CD4-positive, alpha-beta T cell (primary cell): ENCODE data around the gene KCNQ1. TPM values are rescaled to one million over a fixed set of nuclear protein-coding genes. Genes with fewer than 3 reads are reported as not detected.

Experiments
- ATAC-seq: fragments of 200-7000 bp; cut with Tn5 transposase; one replicate; pipeline ENCODE4 v1.10.0; 2022; ENCODE audit warnings: mild to moderate bottlenecking; ENCODE audit not compliant: poor library complexity
- CTCF ChIA-PET: fragments of 350-600 bp; sonication (Branson Sonifier 250); formaldehyde crosslinking; loops from one replicate; lab custom pipeline; 2021; ENCODE audit warnings: antibody characterized with exemption, inconsistent platforms; lab: Charles Lee
- POLR2A ChIA-PET: fragments of 350-600 bp; sonication (Branson Sonifier 250); formaldehyde crosslinking; loops from one replicate; lab custom pipeline; 2021; ENCODE audit warnings: antibody characterized with exemption, inconsistent platforms; lab: Charles Lee
- DNase-seq, 14 experiments: peaks; one replicate each; pipeline ENCODE4 v3.0.0-alpha.2; 2013 to 2020; ENCODE audit warnings: mixed read lengths in 2 of 14
- H3K27ac ChIP-seq, 2 donors: one replicate each; pipeline versions ENCODE4 v1.5.1 to v1.7.0; 2013; ENCODE audit warnings: low read length in 2 of 2, low read depth in 1 of 2, mild to moderate bottlenecking in 1 of 2
- H3K27me3 ChIP-seq, 2 experiments: 1 replicate in 1 of 2; 2 replicates in 1 of 2; pipeline versions ENCODE4 v1.6.1 to v1.7.0; 2013; ENCODE audit warnings: low read length in 2 of 2, control low read depth in 1 of 2, mild to moderate bottlenecking in 1 of 2, moderate library complexity in 1 of 2; ENCODE audit not compliant: insufficient read depth in 2 of 2, control insufficient read depth in 1 of 2
- H3K36me3 ChIP-seq: one replicate; pipeline ENCODE4 v1.6.1; 2013; ENCODE audit warnings: low read length, control low read depth; ENCODE audit not compliant: insufficient read depth
- H3K4me1 ChIP-seq: one replicate; pipeline ENCODE4 v1.6.1; 2013; ENCODE audit warnings: low read length, control low read depth; ENCODE audit not compliant: insufficient read depth
- H3K4me3 ChIP-seq: one replicate; pipeline ENCODE4 v1.5.1; 2013; ENCODE audit warnings: mild to moderate bottlenecking, low read length, moderate library complexity
- H3K9me3 ChIP-seq, 2 experiments: 1 replicate in 1 of 2; 2 replicates in 1 of 2; pipeline versions ENCODE4 v1.6.1 to v1.7.0; 2013; ENCODE audit warnings: low read length in 2 of 2, mild to moderate bottlenecking in 2 of 2, control low read depth in 1 of 2, moderate library complexity in 1 of 2; ENCODE audit not compliant: control insufficient read depth in 1 of 2, insufficient read depth in 1 of 2
- H3K27ac Mint-ChIP-seq: one replicate; pipeline ENCODE4 v1.8.0; 2020; ENCODE audit warnings: mixed read lengths
- H3K27me3 Mint-ChIP-seq: one replicate; pipeline ENCODE4 v1.8.0; 2021; ENCODE audit warnings: mixed read lengths
- H3K36me3 Mint-ChIP-seq: one replicate; pipeline ENCODE4 v1.8.0; 2021; ENCODE audit warnings: low read depth, mixed read lengths
- H3K4me1 Mint-ChIP-seq: one replicate; pipeline ENCODE4 v1.8.0; 2021; ENCODE audit warnings: low read depth, mixed read lengths
- H3K4me3 Mint-ChIP-seq: one replicate; pipeline ENCODE4 v1.8.0; 2020; ENCODE audit warnings: mild to moderate bottlenecking, mixed read lengths
- H3K9me3 Mint-ChIP-seq: one replicate; pipeline ENCODE4 v1.8.0; 2020; ENCODE audit warnings: mixed read lengths
- intact Hi-C, 2 experiments: fragments of 100-400 bp; cut with DNase I in 1 of 2; cut with micrococcal nuclease in 1 of 2; formaldehyde crosslinking; loops; one replicate each; pipeline versions ENCODE4 v1.15.1 to v1.9.0; 2023 to 2025; cut with DNase I, micrococcal nuclease
- total RNA-seq, 174 experiments: library from RNA in 2 of 174; stranded (reverse) in 2 of 174; gene quantifications; one replicate each; pipeline ENCODE4 v1.2.3 and lab custom pipeline; 2021 to 2026
- TF ChIP-seq, protein P1 (sequence below): fragments of 200-600 bp; IDR thresholded peaks from one replicate; pipeline ENCODE4 v1.8.0; 2022; ENCODE audit warnings: antibody characterized with exemption, mild to moderate bottlenecking

KCNQ1 gene
- total RNA-seq, 2 experiments from 2014 or later: 31.3 to 33.1 TPM

GRCh38 chr11:2612884-2613571 lies 168.2 kb downstream of the KCNQ1 start:
- no peak overlapping the region for H3K27ac ChIP-seq
- no peaks in the 10 kb centered on the region for H3K4me1 ChIP-seq
- CTCF ChIA-PET: no interaction called here
- Mint-ChIP-seq H3K27me3 (no peaks in the 10 kb centered on the region), H3K36me3 (peaks cover 76% of the 10 kb centered on the region), H3K4me3 (no peak overlapping the region), H3K27ac (no peak overlapping the region), H3K4me1 (no peaks in the 10 kb centered on the region), H3K9me3 (peaks cover 6% of the 10 kb centered on the region)
- intact Hi-C loops: no loop called here
- TF ChIP-seq, protein P1, sequence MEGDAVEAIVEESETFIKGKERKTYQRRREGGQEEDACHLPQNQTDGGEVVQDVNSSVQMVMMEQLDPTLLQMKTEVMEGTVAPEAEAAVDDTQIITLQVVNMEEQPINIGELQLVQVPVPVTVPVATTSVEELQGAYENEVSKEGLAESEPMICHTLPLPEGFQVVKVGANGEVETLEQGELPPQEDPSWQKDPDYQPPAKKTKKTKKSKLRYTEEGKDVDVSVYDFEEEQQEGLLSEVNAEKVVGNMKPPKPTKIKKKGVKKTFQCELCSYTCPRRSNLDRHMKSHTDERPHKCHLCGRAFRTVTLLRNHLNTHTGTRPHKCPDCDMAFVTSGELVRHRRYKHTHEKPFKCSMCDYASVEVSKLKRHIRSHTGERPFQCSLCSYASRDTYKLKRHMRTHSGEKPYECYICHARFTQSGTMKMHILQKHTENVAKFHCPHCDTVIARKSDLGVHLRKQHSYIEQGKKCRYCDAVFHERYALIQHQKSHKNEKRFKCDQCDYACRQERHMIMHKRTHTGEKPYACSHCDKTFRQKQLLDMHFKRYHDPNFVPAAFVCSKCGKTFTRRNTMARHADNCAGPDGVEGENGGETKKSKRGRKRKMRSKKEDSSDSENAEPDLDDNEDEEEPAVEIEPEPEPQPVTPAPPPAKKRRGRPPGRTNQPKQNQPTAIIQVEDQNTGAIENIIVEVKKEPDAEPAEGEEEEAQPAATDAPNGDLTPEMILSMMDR: no peak
- ATAC-seq (no peak), DNase-seq (no peak)
- H3K36me3 ChIP-seq: no peaks in the 10 kb centered on the region
- peaks cover 3 to 9% of the 10 kb centered on the region in 2 experiments for H3K9me3 ChIP-seq
- POLR2A ChIA-PET: no interaction called here
- H3K4me3 ChIP-seq: no peak overlapping the region
- no peaks in the 10 kb centered on the region for H3K27me3 ChIP-seq

- no peak overlapping the region for H3K27ac ChIP-seq
- H3K27me3 Mint-ChIP-seq: no peaks in the 10 kb centered on the region
- POLR2A ChIA-PET: no interaction called here
Observed at GRCh38 chr11:2621894-2622293, 177.1 kb downstream of the KCNQ1 start.

DNA sequence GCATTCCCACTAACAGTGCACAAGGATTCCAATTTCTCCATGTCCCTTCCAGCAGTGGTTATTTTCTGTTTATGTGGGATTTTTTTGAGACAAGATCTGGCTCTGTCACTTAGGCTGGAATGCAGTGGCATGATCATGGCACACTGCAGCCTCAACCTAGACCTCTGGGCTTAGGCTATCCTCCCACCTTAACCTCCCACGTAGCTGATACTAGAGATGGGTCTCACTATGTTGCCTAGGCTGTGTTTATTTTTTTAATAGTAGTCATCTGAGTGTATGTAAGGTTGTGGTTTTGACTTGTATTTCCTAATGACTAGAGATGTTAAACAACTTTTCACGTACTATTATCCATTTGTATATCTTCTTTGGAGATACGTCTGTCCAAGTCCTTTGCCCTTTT lies 180.4 kb downstream of the KCNQ1 start:
- no peaks in the 10 kb centered on the region for H3K27me3 ChIP-seq
- POLR2A ChIA-PET: no interaction called here
- TF ChIP-seq, protein P1: no peak
- no peak overlapping the region for H3K4me3 ChIP-seq
- H3K4me1 ChIP-seq: no peaks in the 10 kb centered on the region
- Mint-ChIP-seq H3K27me3 (no peaks in the 10 kb centered on the region), H3K9me3 (peaks cover 2% of the 10 kb centered on the region), H3K27ac (no peak overlapping the region), H3K36me3 (peaks cover 90% of the 10 kb centered on the region), H3K4me1 (no peaks in the 10 kb centered on the region), H3K4me3 (no peak overlapping the region)
- no peak overlapping the region for H3K27ac ChIP-seq
- CTCF ChIA-PET: no interaction called here
- H3K9me3 ChIP-seq: peaks cover 0 to 7% of the 10 kb centered on the region in 2 experiments
- H3K36me3 ChIP-seq: peaks cover 4% of the 10 kb centered on the region
- intact Hi-C loops: no loop called here
- no peak for DNase-seq
- no peak for ATAC-seq

More at GRCh38 chr11:2621894-2622293, 177.1 kb downstream of the KCNQ1 start:
- CTCF ChIA-PET: no interaction called here
- ATAC-seq: no peak
- Mint-ChIP-seq H3K36me3 (peaks cover 85% of the 10 kb centered on the region), H3K9me3 (no peaks in the 10 kb centered on the region), H3K4me1 (no peaks in the 10 kb centered on the region), H3K4me3 (no peak overlapping the region), H3K27ac (no peak overlapping the region)
- H3K4me3 ChIP-seq: no peak overlapping the region
- H3K27me3 ChIP-seq: no peaks in the 10 kb centered on the region
- H3K36me3 ChIP-seq: peaks cover 4% of the 10 kb centered on the region
- no peak for DNase-seq
- no peaks in the 10 kb centered on the region for H3K9me3 ChIP-seq
- intact Hi-C loops: no loop called here
- TF ChIP-seq, protein P1: no peak
- no peaks in the 10 kb centered on the region for H3K4me1 ChIP-seq
